ENCODE measurements around the gene PTPRK.

- TF ChIP-seq, protein P1, sequence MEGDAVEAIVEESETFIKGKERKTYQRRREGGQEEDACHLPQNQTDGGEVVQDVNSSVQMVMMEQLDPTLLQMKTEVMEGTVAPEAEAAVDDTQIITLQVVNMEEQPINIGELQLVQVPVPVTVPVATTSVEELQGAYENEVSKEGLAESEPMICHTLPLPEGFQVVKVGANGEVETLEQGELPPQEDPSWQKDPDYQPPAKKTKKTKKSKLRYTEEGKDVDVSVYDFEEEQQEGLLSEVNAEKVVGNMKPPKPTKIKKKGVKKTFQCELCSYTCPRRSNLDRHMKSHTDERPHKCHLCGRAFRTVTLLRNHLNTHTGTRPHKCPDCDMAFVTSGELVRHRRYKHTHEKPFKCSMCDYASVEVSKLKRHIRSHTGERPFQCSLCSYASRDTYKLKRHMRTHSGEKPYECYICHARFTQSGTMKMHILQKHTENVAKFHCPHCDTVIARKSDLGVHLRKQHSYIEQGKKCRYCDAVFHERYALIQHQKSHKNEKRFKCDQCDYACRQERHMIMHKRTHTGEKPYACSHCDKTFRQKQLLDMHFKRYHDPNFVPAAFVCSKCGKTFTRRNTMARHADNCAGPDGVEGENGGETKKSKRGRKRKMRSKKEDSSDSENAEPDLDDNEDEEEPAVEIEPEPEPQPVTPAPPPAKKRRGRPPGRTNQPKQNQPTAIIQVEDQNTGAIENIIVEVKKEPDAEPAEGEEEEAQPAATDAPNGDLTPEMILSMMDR (optimal IDR thresholded peaks at IDR 0.05 in 1 of 3, IDR thresholded peaks at IDR 0.05 in 1 of 3, conservative IDR thresholded peaks at IDR 0.05 in 1 of 3; ENCODE audit: extremely low read depth in 1 of 3, insufficient read depth in 2 of 3, low read length in 3 of 3) = no peak
- TF ChIP-seq EZH2 (IDR thresholded peaks at IDR 0.05; ENCODE audit: low read length) = no peak
These were observed 425.0 kb downstream of the PTPRK start for GRCh38 chr6:128095362-128095761.

Data from keratinocyte (primary cell).